HL-60 (cell line): ENCODE data around the gene HIF1A.
"Not testable (repeated sequence)": the region's sequence is repeated elsewhere in the genome, so short reads cannot be mapped to it uniquely, and the experiment has no call there.

Experiments used
- DNase-seq, 2 experiments: peaks; one replicate each; pipeline ENCODE4 v3.0.0-alpha.2; 2010 to 2020; ENCODE audit warnings: low read depth in 1 of 2, low spot score in 1 of 2
- H3K27ac ChIP-seq: fragments of 250-450 bp; sonication (Bioruptor Pico); replicated peaks from 2 replicates; pipeline ENCODE4 v1.5.1; 2020; ENCODE audit warnings: mild to moderate bottlenecking, moderate library complexity
- H3K27me3 ChIP-seq: fragments of 250-450 bp; sonication (Bioruptor Pico); 2 replicates; pipeline ENCODE4 v1.5.1; 2021; ENCODE audit warnings: mild to moderate bottlenecking, moderate library complexity; ENCODE audit not compliant: insufficient read depth, poor library complexity, severe bottlenecking
- H3K4me3 ChIP-seq: replicated peaks from 2 replicates; pipeline ENCODE4 v1.5.1; 2011; ENCODE audit warnings: mild to moderate bottlenecking, control low read depth, low read length; ENCODE audit not compliant: insufficient read depth
- CTCF ChIP-seq: IDR thresholded peaks from one replicate; pipeline ENCODE4 v1.5.1; 2011; ENCODE audit warnings: low read length, control low read depth, inconsistent platforms; ENCODE audit not compliant: insufficient read depth
- GABPA ChIP-seq: IDR thresholded peaks from 2 replicates; pipeline ENCODE4 v1.6.1; 2012; ENCODE audit warnings: low read depth
- POLR2AphosphoS5 ChIP-seq: IDR thresholded peaks from 2 replicates; pipeline ENCODE4 v1.6.1; 2012; ENCODE audit warnings: low read depth
- REST ChIP-seq: IDR thresholded peaks from 2 replicates; pipeline ENCODE4 v1.6.1; 2012; ENCODE audit warnings: low read depth; ENCODE audit not compliant: insufficient replicate concordance
- SPI1 ChIP-seq: IDR thresholded peaks from 2 replicates; pipeline ENCODE4 v1.6.1; 2012; ENCODE audit warnings: low read depth, mild to moderate bottlenecking, borderline replicate concordance

Gene HIF1A

DNA sequence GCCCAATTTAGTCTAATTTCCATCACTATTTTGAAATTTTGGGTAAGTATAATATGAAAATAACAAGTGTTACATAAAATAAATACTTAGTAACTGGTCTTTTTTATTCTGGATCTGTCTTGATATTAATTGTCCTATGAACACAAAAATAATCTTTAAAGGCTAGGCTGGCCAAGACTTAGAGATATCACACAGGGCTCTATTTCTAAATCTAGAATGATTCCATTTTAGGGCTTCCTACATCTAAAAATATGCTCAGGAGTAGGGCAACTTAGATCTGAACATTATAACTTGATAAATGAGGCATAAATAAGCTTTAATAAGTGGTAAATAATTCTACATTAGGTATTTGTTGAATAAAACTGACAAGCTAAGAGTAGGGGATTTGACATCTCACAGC, 43.8 kb downstream of the HIF1A start:
- Histone ChIP-seq H3K27me3 (no peaks in the 10 kb centered on the region), H3K27ac (no peak overlapping the region), H3K4me3 (no peak overlapping the region)
- no peak for TF ChIP-seq POLR2AphosphoS5
- TF ChIP-seq GABPA = no peak
- no peak for TF ChIP-seq CTCF
- TF ChIP-seq SPI1 = no peak
- no peak for TF ChIP-seq REST
- DNase-seq = no peak

DNA sequence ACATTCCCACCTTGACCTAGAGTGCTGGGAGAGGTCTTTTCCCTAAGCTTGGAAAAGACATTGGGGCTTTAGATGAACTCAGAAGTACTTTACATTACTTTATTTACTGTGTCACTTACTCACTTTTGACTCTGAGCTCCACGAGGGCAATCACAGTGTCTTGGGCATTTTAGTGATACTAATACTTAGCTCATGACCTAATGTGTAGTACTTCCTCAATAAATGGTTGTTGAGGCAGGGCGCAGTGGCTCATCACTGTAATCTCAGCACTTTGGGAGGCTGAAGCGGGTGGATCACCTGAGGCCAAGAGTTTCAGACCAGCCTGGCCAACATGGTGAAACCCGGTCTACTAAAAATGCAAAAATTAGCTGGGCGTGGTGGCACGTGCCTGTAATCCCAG, 47.1 kb downstream of the HIF1A start:
- H3K27ac ChIP-seq = no peak overlapping the region
- no peak overlapping the region for H3K4me3 ChIP-seq
- no peaks in the 10 kb centered on the region for H3K27me3 ChIP-seq
- no peak for DNase-seq
- no peak for TF ChIP-seq CTCF
- no peak for TF ChIP-seq GABPA
- TF ChIP-seq POLR2AphosphoS5 = no peak
- TF ChIP-seq REST = no peak
- TF ChIP-seq SPI1 = no peak

- H3K27ac ChIP-seq = no peak overlapping the region
- no peaks in the 10 kb centered on the region for H3K27me3 ChIP-seq
- TF ChIP-seq GABPA = no peak
- DNase-seq = no peak
- no peak overlapping the region for H3K4me3 ChIP-seq
Observed at GRCh38 chr14:61744238-61744637, 48.9 kb downstream of the HIF1A start.

DNA sequence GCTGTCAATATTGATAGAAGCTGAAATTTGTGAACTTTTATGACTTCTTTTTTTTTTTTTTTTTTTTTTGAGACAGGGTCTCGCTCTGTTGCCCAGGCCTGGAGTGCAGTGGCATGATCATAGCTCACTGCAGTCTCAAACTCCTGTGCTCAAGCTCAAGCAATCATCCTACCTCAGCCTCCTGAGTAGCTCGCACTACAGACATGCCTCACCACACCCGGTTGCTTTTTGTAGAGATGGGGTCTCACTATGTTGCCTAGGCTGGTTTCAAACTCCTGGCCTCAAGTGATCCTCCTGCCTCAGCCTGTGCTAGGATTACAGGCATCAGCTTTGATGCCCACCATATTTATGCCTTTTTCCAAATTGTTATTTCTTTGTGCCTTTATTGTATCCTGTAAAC, 51.0 kb downstream of the HIF1A start:
- not testable (repeated sequence) for H3K27me3 ChIP-seq, DNase-seq, H3K27ac ChIP-seq, H3K4me3 ChIP-seq

GRCh38 chr14:61746881-61747280, 51.6 kb downstream of the HIF1A start:
- Histone ChIP-seq H3K27ac (no peak overlapping the region), H3K4me3 (no peak overlapping the region), H3K27me3 (no peaks in the 10 kb centered on the region)
- TF ChIP-seq CTCF = no peak
- no peak for DNase-seq
